NCI-H446 (cell line): ENCODE measurements around the gene UACA.

Source experiments
- DNase-seq, 2 experiments: peaks; one replicate each; lab custom pipeline; 2025; lab: John Stamatoyannopoulos, UW

UACA gene

GRCh38 chr15:70786996-70787395, 23.6 kb upstream of the UACA start:
- DNase-seq: no peak

DNA sequence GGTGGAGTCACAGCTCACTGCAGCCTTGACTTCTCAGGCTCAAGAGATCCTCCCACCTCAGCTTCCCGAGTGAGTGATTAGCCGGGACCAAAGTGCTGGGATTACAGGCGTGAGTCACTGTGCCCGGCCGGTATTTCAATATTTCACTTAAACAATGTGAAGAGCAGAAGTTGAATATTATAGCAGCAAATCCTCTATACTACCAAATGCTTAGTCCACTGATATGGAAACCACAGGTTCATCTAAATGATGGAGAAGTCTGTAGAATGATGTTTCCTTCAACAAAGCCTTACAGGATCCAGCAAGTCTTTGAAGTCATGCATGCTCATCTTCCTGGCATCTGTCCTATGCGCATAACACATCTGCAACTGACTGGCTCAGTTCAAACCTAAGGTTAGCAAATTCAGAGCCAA, 20.3 kb upstream of the UACA start:
- no peak for DNase-seq

DNA sequence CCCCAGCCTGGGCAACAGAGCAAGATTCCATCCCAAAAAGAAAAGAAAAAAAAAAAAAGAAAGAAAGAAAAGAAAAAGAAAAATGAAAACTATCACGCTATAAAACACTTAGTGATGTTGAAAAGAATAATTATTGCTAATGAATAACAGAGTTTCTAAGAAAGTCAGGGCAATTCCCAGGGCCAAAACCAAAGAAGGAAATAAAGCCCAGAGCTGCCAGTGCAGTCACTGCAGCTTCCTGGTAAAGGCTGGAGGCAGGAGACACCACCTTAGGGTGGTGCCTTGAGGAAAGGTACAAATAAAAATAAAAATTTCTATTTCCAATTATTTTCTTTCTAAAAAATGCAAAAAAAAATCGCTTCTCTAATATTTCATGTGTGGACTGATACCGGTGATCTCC, 19.7 kb upstream of the UACA start:
- DNase-seq: no peak

DNA sequence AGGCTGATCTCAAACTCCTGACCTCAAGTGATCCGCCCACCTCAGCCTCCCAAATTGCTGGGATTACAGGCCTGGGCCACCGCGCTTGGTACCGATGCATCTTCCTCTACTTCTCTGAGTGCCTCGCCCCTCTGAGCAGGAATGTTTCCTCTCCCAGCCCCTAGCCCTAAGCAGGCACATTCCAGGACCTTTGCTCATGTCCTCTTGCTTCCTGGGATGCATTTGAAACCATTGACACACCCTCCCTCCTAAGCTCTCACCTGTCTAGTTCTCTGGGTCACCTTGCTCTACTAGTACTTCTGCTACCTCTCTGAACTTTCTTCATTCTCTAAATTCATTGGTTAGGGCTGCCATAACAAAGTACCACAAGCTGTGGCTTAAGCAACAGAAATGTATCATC, 17.9 kb upstream of the UACA start:
- no peak for DNase-seq

DNA sequence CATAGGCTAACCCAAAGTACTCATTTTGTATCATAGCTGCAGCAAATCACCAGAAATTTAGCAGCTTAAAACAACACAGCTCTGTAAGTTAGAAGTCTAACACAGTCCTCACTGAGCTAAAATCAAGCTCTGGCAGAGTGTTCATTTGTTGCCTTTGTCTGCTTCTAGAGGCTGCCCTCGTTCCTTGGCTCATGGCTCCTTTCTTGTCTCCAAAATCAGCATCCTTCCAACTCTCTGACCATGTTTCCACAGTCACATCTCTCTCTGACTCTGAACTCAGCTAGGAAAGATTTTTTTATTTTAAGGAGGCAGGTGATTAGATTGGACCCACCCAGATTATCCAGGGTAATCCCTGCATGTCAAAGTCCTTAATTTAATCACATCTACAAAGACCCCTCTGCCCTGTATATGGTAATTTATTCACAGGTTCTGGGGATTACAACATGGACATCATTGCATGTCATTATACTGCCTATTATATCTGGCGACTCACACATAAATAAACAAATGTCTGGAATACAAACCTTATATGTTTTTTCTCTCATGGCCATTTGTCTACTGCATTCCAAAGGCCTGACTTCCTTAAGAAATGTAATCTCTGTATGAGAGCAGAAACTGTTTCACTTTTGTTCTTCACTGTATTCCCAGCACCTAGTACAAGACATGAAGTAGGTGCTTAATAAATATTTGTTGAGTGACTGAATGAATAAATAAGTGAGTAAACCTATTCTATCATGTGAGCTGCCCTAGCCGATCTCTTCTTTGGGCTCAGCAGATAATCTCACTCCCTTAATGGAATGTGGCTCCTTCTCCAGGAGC, 15.1 kb upstream of the UACA start:
- no peak for DNase-seq

GRCh38 chr15:70777170-70777926, 14.0 kb upstream of the UACA start:
- DNase-seq: no peak

DNA sequence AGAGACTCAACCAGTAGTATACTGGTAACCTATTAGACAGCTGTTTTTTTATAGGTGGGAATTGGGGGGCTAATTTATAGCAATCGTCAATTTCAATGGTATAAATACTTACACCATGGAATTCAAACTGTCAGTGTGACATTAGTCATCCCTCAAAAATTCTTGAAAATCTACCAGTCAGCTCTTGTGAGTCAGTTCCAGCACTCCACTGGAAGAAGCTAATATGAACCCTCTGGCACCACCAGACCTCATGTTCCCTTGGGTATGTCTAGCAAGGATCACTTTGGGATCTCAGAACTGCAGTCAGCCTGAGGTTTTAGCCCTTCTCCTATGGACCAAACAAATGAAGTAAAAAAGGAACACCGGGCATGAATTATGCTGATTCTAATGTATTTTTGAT, 11.8 kb upstream of the UACA start:
- no peak for DNase-seq

DNA sequence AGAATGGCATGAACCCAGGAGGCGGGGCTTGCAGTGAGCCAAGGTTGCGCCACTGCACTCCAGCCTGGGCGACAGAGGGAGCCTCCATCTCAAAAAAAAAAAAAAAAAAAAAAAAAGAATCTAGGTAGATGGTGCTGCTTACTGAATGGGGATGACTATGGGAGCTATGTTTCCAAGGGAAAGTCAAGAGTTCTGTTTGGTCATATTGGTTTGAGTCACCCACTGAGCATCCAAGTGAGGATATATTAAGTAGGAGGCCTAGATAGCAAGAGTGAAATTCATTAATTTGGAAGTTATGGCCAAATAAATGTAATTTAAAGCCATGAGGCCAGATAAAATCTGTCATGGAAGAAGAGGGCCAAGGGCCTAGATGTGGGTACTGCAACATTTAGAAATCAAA, 9.0 kb upstream of the UACA start:
- no peak for DNase-seq

- no peak for DNase-seq
These were observed 7.5 kb upstream of the UACA start for GRCh38 chr15:70770863-70771262.

DNA sequence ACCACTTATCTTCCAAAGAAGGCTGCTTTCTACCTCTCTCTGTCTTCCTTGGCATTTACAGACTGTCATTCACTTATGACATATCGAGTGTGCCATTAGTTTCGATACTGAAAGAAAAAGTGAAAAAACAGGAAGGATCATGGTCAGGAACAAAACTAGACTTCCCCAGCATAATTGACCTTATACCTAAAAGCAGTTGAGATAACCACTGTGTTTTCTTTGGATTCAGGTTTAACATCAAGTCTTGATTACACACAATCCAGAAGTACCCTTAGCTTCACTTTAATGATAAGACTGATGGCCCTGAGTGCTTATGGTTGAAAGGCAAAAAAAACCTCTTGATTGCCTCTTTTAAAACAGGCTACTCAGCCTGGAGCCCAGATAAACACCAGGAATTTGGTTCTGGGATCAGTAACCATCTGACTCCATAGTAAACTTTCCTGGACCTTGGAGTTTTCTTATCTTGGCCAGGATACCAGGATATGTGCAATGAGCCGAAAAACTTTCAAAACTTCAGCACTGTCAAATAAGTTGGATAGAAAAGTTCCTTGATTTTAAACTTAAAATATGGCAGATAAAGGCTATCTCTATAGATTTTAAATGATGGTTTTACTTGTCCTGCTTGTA, 5.0 kb upstream of the UACA start:
- DNase-seq: no peak

DNA sequence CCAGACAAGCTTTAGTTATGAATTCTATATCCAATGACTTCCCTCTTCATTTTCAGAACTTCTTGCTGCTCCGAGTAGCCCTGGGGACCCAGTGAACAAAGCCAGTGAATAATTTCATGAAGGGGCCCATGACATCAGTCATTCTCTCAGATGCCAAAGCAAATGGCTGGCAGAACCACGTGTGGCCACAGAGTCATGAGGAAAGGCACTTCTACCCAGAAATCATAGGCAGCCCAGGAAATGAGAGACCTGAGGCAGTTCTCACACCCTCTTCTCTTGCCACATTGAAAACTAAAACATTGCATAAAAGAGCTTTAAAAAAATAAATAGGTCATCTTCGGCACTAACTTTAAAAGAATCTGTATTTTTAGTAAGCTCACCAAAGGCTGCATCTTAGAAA, 4.3 kb upstream of the UACA start:
- no peak for DNase-seq

- DNase-seq: no peak
These were observed 3.2 kb upstream of the UACA start for GRCh38 chr15:70766597-70766996.

- DNase-seq: no peak
These were observed 2.3 kb upstream of the UACA start for GRCh38 chr15:70765504-70766281.

DNA sequence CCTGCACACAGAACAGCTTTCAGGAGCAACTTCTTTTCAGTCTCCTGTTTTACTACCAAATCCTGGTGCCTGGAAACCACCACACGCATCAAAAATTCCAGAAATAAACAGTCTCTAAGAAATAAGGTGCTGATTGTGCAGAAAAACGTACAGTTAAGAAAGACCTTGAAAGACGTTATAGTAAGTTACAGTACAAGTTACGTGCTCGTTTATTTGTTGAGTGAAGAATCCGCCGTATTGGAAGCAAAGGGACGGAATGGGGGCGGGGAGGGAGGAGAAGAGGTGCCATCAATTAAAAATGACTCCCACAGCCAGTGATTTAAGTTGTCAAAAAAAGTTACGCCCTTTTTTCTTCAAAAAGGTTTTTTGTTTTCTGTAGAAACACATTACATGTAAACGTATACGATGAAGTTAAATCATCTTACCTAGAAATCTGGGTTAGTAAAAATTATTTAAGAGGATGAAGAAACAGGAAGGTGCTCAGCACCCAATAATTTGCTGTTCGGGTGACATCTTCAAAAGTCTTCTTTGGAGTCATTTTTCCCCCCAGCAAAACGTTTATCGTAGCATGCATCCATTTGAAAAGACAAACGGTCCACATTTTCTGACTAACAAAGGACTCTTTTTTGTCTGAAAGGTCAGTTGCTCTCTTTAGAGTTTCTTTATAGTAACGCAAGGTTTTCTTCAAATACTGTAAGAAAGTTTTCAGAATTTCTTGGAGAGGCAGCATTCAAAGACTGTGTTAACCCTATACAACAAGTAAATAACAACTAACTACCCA, 782 bp upstream of the UACA start:
- DNase-seq: no peak

DNA sequence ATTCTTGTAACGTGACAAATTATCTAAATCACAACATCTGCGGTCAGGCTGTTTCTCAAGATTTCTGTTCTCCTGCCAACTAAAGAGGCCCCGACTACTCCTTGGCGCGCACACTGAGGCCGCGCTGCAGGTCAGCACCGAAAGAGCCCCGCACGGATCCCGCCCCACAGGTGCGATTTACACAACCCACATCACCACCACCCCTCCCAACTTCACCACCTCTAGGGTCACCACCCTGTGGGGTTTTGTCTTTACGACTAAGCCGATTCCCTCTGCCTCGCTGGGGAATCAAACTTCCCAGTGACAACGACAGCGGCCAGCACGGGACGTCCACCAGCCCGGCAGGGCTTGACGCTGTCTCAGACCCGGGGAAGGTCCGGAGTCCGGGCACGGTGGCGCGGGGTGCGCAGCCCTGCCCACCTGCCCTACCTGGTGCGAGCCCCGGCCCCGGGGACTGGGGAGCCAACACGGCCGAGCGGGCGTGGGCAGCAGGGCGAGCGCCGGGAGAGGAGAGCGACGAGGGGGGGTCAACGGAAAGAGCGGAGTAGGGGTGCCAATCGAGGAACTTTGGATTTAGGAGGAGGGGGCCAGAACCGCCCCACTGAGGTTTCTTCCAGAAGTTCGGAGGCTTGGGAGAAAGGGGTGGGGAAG, 764 bp downstream of the UACA start:
- no peak for DNase-seq

DNA sequence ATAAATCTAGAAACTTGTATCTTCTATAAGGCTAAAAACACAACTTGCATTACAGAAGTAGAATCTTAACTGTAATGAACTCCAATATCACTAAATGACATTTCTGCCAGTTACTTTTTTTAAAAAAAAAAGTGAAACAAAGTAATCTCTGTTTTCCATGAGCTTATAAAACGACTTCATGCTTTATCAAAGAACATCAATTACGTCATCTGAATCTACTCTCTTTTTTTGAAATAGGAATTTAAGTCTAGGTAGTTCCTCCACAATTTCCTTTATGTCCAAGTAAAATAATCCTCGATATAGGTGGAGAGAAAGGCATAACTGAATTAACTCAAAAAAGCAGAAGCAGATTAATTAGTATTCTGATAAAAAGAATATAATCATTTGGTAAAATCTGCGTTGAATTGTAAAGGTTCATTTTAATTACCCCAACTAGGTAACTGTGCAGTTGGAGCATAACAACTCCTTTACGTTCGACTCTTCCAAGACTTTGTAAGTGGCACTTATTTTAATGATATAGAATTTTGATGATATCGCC, 1.4 kb downstream of the UACA start:
- no peak for DNase-seq

- DNase-seq: no peak
These were observed 2.3 kb downstream of the UACA start for GRCh38 chr15:70761046-70761445.

DNA sequence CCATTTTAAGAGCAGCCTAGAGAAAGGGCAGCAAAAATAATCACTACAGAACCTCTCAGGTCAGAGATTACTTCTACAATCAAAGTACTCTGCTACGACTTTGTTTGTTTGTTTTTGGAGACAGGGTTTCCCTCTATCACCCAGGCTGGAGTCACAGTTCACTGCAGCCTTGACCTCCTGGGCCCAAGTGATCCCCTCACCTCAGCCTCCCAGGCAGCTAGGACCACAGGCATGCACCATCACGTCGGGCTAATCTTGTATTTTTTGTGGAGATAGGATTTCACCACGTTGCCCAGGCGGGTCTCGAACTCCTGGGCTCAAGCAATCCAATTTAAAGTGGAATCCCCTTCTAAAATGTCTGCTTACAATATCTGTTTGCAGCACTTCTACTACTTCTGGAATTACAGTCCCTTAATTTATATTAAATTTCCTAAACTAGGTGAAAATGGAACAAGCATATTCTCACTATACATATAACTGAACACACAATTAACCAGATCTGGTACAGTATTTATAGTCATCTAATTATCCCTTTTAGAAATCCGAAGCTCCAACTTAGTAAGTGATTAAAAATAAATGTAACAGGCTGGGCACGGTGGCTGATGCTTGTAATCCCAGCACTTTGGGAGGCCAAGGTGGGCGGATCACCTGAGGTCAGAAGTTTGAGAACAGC, 4.4 kb downstream of the UACA start:
- DNase-seq: no peak

DNA sequence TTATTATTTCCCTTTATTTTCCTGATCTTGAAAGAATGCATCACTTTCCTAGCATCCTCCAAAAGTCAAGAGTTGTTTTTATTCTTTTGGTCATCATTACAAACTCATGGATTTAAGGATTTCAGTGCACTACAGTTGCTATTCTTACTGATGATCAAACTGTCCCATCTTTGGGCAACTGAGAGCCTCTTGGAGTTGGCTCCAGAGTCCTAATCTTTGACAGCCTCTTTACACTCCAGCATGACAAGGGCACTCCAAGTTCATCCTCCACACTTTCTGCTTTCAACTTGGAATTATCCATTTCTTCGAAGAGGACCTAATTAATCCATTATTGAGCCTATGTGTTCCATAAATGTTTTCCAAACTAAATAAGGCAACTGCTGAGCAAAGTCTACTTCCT, 5.7 kb downstream of the UACA start:
- DNase-seq: no peak

GRCh38 chr15:70754862-70755261, 8.5 kb downstream of the UACA start:
- no peak for DNase-seq
